Central memory CD4-positive, alpha-beta T cell (primary cell): ENCODE data around the gene HLA-DPB1.

Experiments
- DNase-seq: peaks from one replicate; pipeline ENCODE4 v3.0.0; 2022

HLA-DPB1 gene

DNA sequence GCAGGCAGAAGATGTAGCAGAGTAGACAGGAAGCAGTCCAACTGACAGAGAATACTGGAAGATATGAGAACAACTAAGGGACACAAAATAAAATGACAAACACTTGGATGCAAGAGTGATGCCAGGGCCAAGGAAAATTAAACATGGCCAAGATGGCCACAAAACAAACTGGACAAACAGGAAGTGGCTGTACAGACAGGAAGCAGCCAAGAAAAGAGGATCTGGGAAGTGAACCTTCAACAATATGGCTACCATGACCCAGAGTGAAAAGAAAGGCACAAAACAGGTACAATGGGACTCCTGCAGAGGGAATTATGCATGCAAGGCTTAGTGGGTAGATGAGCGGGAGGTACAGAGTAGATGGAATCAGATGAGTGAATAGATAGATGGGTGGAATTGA, 29.1 kb downstream of the HLA-DPB1 start:
- no peak for DNase-seq

- DNase-seq, result no peak
These were observed 29.6 kb downstream of the HLA-DPB1 start for GRCh38 chr6:33105386-33105785.

GRCh38 chr6:33105916-33106871, 30.4 kb downstream of the HLA-DPB1 start:
- no peak for DNase-seq

DNA sequence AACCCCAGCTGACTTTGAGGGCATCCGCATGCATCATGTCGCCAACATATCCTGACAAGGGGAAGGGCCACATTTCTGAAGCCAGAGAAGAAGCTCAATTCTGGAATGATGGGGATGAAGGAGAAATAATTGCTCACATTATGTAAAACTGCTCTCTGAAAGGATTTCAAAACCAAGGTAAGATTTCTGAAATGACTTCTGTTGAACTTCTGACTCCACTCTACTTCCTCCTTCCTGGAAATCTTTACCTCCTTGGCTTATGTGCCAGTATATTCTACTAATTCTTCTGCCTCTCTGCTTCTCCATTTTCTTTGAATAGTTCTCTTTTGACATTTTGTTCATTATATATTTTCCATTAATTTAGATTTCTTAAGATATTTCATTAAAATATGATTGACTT, 31.9 kb downstream of the HLA-DPB1 start:
- no peak for DNase-seq

GRCh38 chr6:33108307-33108706, 32.5 kb downstream of the HLA-DPB1 start:
- DNase-seq, result no peak

- peak; percentile 29 for DNase-seq
These were observed 36.4 kb downstream of the HLA-DPB1 start for GRCh38 chr6:33112148-33112547.

GRCh38 chr6:33113755-33114154, 38.0 kb downstream of the HLA-DPB1 start:
- no peak for DNase-seq

DNA sequence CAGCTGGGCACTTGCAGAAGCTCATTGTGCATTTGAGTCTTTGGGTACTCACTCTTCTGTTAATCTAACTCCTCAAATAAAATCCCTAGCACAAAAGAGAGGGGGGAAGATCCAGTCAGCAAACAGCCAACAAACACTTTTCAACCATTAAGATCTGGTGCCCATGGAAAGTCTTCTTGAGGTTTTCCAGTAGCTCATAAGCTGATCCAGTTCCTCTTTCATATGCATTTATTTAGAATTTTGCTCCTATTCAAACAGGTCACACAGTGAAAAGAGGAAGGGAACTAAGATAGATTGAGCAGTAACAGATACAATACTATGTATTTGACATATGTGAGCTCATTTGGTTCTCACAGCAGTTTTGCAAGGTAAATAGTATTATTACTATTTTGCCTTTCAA, 38.6 kb downstream of the HLA-DPB1 start:
- no peak for DNase-seq

DNA sequence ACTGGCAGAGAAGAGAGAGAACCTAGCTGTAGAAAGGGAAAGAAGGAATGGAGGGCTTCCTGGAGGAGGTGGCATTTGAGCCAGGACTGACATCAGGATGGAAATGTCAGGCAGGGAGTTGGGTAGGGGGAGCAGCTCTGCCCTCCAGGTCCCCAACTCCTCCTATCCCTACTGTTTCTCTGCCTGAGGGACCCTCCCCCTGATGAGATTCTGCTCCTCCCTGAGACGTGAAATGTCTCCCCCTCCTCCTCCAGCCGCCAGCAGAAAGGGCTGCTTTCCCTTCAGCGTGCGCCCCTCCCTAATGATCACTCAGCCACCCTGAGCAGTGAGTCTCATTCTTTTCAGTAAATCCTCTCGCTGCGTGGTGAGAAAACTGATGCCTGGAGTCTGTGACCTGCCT, 40.6 kb downstream of the HLA-DPB1 start:
- no peak for DNase-seq

DNA sequence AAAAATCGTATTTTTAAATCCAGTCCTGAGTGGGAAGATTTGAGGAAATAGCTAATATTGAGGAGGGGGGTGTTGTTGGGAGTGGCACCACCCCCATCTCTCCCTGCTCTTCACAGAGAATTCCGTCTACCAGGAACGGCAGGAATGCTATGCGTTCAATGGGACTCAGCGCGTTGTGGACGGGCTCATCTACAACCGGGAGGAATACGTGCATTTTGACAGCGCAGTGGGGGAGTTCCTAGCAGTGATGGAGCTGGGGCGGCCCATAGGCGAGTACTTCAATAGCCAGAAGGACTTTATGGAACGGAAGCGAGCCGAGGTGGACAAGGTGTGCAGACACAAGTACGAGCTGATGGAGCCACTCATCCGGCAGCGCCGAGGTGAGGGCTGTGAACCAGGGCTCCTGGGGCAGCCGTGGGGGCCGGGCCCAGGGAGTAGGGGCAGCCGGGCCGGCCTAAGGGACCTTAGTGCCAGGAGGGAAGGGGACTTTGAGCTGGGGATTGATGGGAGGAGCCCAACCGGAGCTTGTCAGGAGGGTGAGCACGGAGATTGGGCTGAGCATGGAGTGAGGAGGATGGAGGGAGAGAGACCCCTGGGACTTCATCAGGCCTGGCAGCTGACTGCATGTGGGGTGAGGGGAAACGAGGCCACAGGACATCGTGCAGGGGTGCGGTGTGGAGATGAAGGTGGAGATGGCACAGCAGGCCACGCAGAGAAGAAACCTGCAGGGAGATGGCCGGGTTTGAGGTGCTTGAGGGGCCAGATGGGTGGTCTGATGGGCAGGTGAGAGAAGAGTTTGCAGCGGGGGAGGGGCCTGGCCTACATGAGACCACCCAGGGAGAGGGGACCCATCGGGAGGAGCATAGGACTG, 41.3 kb downstream of the HLA-DPB1 start:
- no peak for DNase-seq

DNA sequence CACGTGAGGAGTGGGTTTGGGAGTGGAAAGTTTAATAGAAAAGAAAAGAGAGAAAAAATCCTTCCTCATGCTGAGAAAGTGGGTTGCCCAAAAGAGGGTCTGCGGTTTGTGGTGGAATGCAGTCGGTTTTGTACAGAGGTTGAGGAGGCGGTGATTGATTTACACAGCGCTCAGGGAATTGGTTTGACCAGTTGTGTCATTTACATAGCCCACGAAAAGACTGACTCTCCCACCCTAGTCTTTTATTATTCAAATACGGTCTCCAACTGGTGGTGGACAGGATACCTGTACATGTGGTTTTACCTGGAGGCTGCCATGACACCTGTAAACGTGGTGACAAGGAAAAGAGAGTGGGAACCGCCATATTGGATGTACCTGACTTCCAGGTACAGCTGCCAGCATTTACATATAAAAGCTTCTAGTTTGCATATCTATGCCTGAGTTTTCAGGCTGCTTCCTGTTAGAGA, 42.1 kb downstream of the HLA-DPB1 start:
- DNase-seq, result no peak

- DNase-seq, result peak; percentile 58
These were observed 42.8 kb downstream of the HLA-DPB1 start for GRCh38 chr6:33118525-33119123.

GRCh38 chr6:33120001-33120400, 44.2 kb downstream of the HLA-DPB1 start:
- DNase-seq, result no peak

- DNase-seq, result no peak
These were observed 47.4 kb downstream of the HLA-DPB1 start for GRCh38 chr6:33123181-33123580.

DNA sequence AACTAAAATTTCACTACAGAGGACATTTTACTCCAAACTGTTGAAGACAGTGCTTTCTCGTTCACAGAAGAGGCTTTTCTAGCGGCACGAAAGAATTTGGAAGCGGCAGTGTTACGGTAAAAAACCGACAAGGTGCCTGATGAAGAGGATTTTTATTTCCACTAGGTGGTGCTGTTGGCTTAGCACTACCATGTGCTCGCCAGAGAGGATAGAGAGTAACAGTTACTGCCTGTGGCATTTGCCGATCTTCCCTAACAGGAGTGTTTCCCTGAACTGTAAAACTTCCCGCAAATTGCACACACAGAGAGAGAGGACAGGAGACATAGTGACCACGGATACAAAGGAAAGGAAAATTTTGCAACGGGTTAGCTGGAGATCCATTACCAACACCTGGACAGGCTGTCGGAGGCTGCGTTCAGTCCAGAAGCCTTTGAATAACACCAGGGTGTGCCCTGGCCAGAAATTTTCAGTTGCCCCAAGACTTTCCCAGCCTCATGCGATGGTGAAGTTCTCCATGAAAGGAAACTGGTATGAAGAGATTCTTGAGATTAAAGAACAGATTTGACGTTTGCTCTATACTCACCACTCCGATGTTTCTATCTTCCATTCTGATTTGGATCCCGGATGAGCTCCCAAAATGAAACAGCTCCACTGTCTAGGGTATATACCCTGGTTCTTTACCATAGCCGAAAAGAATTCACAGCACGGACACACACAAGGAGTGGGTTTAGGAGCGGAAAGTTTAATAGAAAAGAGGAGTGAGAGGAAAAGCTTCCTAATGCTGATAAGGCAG, 48.1 kb downstream of the HLA-DPB1 start:
- peak; percentile 14 for DNase-seq

DNA sequence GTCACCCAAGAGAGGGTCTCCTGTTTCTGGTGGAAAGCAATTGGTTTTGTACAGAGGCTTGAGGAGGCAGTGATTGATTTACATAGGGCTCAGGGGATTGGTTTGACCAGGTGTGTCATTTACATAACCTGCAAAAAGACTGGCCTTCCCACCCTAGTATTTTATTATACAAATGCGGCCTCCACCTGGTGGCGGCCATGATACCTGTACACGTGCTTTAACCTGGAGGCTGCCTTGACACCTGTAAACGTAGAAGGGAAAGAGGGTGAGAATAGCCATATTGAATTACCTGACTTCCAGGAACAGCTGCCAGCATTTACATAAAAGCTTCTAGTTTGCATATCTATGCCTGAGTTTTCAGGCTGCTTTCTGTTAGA, 48.7 kb downstream of the HLA-DPB1 start:
- no peak for DNase-seq

DNA sequence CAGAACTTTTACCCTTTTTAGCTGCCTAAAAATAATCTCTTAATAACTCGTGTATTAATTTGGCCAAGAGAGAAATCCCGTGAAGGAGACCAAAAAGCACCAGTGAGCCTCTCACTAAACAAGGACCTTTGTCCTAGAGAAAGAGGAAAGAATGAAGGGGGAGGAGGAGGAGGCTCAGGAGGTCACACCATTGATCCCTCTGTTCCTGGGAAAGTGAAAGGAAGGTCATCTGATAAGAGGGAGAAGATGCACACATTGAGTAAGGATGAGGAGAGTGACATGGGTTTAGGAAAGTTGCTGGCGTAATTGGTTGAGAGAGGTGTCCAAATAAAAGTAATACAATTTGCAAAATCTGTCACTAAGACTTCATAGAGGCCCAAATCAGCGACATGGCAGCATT, 49.2 kb downstream of the HLA-DPB1 start:
- no peak for DNase-seq

DNA sequence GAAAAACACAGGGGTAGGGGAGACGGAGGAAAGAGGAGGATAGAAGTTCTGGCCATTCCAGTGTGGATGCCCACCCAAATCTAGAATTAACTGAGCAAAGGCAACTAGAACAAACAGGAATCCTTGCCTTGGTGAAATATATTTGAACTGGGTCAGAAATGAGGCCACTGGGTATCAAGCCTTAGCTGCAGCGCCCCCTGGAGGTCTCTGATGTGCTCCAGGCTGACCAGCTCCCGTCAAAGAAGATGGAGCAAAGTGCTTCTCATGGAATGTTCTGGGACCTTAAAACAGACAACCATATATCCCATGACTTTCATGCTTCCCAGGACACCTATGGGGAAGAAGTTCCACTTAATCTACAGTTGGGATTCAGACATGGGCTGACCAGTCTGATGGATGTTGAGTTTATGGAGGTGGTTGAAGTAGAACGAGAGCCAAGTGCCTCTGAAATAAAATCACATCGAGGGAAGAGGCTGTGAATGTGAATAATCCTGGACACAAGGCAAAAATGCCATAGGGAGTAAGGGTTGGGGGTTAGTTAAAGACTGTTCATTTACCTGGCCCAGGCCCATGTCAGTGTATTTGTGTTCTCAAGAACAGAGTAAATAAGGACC, 50.4 kb downstream of the HLA-DPB1 start:
- peak; percentile 13 for DNase-seq

DNA sequence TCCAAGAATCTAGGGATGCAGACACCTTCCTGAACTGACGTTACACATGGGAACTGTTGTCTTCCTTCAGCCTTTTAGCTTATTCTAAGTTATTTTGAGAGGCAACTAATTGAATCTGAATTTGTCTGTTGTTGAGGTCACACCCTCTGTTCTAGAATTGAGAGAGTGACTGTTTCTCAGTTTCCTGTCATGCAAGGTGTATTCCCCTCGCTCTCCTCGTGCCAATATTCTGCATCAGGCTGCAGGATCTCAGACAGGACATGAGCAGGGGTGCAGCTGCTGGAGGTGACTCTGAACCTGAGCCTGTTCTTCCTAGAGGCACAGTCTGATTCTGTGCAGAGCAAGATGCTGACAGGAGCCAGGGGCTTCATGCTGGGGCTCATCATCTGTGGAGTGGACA, 52.5 kb downstream of the HLA-DPB1 start:
- no peak for DNase-seq

GRCh38 chr6:33132081-33132524, 56.3 kb downstream of the HLA-DPB1 start:
- DNase-seq, result no peak

- no peak for DNase-seq
These were observed 60.6 kb downstream of the HLA-DPB1 start for GRCh38 chr6:33136310-33136900.
